Camera-type eye (tissue), 1 donor: Measurements from ENCODE around the gene POU5F2. TPM values are rescaled to one million over a fixed set of nuclear protein-coding genes. Genes with fewer than 3 reads are reported as not detected.

Experiments
- total RNA-seq: library from RNA; depleted of rRNA; stranded (reverse); fragments of >200 nt; gene quantifications from one replicate; pipeline ENCODE4 v1.2.3, GENCODE V29; 2014

The POU5F2 gene, protein sequence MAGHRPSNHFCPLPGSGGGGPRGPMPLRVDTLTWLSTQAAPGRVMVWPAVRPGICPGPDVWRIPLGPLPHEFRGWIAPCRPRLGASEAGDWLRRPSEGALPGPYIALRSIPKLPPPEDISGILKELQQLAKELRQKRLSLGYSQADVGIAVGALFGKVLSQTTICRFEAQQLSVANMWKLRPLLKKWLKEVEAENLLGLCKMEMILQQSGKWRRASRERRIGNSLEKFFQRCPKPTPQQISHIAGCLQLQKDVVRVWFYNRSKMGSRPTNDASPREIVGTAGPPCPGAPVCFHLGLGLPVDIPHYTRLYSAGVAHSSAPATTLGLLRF
- total RNA-seq = 8.9 TPM

DNA sequence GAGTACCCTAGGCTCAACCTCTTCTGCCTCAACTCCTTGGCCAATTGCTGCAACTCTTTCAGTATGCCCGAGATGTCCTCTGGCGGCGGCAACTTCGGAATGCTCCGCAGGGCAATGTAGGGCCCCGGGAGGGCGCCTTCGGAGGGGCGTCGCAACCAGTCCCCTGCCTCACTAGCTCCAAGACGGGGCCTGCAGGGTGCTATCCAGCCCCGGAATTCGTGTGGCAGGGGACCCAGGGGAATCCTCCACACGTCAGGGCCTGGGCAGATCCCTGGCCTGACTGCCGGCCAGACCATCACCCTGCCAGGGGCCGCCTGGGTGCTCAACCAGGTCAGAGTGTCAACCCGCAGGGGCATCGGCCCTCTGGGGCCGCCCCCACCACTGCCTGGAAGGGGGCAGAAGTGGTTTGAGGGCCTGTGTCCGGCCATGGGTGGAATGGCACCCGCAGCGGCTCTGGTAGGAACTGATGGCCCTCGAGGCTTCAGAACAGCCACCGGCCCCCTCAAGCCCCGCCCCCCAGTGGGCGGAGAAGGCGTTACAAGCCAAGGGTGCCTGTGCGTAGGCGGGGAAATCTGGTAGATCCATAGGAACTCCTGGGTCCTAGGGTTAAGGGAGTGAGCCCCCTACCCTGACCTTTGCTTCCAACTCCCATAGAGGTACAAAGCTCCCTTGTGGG, at the start of gene POU5F2:
Gene POU5F2, minus strand, starts transcription at position 465 of the 676 bp plus-strand sequence. Its CDS starts 37 bp downstream, at position 428.

Other genes starting within 250 kb of the POU5F2 start
- 32.1 TPM for gene NR2F1-AS1, start 160.4 kb downstream of the POU5F2 start, total RNA-seq
- 82.4 TPM for gene NR2F1, start 158.4 kb downstream of the POU5F2 start, total RNA-seq